Measurements from ENCODE around the gene NRCAM.

NRCAM gene

DNA sequence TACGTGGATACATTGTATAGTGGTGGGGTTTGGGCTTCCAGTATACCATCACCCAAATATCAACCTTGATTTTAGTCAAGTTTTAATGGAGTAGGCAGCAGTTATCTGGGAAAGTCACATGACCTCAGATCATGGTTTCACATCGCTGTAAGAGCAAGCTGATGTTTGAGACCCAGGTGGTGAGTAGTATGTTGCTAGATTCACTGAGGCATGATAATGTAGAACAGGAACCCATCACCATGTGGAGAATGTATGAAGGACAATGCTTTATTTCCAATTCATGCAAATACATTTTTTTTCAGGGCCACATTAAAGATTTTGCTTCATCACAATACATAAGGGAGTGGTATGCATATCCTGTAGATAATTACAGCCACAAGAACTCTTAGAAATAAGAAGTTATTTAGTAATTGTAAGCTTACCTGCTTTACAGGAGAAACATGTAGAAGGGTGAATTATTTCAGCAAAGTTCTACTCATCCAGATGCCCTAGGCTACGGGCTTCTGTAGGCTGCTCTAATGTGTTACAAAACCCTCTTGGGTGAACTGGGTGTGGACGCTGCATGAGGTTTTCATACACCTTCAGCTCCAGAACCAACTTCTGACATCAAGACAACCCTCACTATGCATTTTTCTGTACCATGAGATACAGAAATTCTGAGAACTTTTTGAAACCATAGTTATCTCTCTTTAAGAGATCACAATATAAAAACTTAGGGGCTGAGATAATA is 298.5 kb downstream of the NRCAM start:
- in situ Hi-C loops (cut with MboI; ENCODE audit: low sequenced_read_pairs, unreplicated experiment) = no loop called here
- TF ChIP-seq, protein P1, sequence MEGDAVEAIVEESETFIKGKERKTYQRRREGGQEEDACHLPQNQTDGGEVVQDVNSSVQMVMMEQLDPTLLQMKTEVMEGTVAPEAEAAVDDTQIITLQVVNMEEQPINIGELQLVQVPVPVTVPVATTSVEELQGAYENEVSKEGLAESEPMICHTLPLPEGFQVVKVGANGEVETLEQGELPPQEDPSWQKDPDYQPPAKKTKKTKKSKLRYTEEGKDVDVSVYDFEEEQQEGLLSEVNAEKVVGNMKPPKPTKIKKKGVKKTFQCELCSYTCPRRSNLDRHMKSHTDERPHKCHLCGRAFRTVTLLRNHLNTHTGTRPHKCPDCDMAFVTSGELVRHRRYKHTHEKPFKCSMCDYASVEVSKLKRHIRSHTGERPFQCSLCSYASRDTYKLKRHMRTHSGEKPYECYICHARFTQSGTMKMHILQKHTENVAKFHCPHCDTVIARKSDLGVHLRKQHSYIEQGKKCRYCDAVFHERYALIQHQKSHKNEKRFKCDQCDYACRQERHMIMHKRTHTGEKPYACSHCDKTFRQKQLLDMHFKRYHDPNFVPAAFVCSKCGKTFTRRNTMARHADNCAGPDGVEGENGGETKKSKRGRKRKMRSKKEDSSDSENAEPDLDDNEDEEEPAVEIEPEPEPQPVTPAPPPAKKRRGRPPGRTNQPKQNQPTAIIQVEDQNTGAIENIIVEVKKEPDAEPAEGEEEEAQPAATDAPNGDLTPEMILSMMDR (IDR thresholded peaks at IDR 0.05; ENCODE audit: borderline replicate concordance, control extremely low read depth, extremely low read depth, insufficient read depth, missing control alignments) = no peak
- DNase-seq (ENCODE audit: low spot score) = no peak

DNA sequence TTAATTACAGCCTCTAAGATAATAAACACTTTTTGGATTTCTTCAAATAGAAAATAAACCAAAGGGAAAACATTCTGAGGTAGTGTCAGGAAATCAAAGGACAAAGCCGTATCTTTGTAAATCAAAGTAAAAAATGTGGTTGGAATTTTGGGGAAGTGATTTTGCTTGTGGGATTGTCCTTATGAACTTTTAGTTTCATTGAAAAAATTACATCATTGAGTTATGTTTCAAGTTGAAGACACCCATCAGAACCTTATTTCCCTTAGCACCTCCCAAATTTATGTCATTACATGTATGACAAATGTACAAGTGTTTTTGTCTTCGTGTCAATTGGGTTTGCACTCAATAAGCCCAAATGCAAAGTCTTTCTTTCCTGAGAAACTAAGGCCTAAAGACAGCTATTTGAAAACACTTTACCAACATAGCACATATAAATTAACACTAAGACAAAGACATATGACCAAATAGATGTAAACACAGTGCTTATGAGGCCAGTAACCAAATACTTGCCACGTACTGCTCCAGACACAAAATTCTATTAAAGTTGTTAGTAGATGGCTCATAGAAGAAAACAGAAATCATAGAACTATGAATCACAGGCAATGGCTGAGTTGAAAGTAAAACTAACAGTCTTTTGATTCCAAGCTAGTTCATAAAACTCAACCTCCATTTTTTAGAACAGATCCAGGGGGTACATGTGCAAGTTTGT is 299.2 kb downstream of the NRCAM start:
- no peak for DNase-seq (ENCODE audit: low spot score)
- TF ChIP-seq, protein P1 (IDR thresholded peaks at IDR 0.05; ENCODE audit: borderline replicate concordance, control extremely low read depth, extremely low read depth, insufficient read depth, missing control alignments) = no peak
- in situ Hi-C loops (cut with MboI; ENCODE audit: low sequenced_read_pairs, unreplicated experiment) = no loop called here

DNA sequence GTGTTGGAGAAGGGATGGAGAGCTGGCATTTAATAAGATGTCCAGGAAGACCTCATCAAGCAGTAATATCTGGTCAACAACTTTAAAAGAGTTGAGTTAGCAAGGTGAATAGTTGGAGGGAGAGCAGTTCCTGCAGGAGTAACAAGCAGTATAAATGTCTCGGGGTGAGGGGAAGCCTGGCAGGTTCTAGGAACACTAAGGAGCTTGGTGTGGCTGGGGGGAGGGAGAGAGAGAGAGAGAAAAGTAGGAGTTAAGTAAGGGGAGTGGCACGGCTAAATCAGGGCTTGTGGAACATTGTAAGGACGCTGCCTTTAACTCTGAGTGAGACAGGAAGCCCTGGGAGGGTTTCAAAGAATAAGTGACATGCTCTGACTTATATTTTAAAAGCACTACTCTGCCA is 304.0 kb downstream of the NRCAM start:
- TF ChIP-seq, protein P1 (IDR thresholded peaks at IDR 0.05; ENCODE audit: borderline replicate concordance, control extremely low read depth, extremely low read depth, insufficient read depth, missing control alignments) = no peak
- DNase-seq (ENCODE audit: low spot score) = no peak
- in situ Hi-C loops (cut with MboI; ENCODE audit: low sequenced_read_pairs, unreplicated experiment) = no loop called here

DNA sequence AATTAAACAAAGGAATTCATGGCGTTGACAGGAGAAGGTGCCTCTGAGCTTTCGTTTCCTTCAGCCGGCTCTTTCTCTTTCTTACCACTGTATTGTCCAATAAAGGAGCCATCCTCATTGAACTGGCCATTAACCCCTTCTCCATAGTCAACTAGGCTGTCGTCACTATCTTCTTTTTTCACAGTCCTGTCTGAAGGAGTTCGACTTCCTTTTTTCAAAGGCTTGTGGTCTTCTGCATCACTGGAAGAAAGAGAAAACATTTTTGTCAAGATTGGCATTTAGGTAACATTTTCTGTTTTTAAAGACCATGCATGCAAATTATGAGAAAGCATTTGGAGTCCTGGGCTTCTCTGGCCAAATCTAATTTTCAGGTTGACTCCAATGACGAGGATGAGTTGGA is 306.3 kb downstream of the NRCAM start:
- DNase-seq (ENCODE audit: low spot score) = no peak
- in situ Hi-C loops (cut with MboI; ENCODE audit: low sequenced_read_pairs, unreplicated experiment) = loop anchor here (5.0 kb wide), 1 partner anchor 38 kb away; no protein-coding TSS in a partner anchor
- TF ChIP-seq, protein P1 (IDR thresholded peaks at IDR 0.05; ENCODE audit: borderline replicate concordance, control extremely low read depth, extremely low read depth, insufficient read depth, missing control alignments) = no peak

DNA sequence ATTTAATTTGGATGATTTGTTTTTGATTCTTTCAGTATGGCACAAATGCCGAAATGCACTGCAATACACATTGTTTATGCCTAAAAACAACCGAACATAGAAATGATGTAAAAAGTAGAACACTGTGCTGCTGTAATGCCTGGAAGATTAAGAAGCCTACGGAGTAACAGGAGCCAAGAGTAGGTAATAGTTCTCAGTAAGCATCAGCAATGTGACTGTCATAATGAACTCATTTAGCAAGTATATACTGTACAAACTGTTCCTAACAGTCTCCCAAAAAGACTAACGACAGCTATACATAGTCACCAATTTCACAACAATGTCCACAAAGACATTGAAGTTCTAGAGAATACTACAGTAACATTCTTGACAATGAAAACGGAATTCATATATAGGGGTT is 307.1 kb downstream of the NRCAM start:
- in situ Hi-C loops (cut with MboI; ENCODE audit: low sequenced_read_pairs, unreplicated experiment) = loop anchor here (5.0 kb wide), 1 partner anchor 37 kb away; no protein-coding TSS in a partner anchor
- no peak for DNase-seq (ENCODE audit: low spot score)
- TF ChIP-seq, protein P1 (IDR thresholded peaks at IDR 0.05; ENCODE audit: borderline replicate concordance, control extremely low read depth, extremely low read depth, insufficient read depth, missing control alignments) = no peak

DNA sequence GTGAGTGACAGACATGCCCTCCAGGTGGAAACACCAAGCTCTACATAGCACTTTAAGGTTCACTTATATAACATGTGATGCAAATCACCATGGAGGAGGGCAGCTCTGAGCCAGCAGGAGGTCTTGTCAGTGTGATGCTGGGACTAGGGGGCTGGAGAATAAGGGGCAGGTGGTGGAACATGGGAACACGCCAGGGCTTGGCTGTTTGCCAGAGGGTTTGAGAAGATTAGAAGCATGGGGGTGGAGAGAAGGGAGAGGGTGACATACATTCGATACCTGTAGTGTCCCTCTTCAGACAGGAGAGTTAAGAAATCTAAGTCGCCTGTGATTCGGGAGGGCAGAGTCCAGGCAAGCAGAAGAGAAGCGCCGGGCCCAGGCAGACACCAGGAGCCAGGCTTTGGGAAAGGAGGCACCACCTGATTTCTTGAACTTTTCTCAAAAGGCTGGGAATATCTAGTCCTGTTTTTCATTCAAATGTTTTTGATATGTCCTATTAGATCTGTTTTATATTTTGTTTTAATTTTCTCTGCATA is 309.1 kb downstream of the NRCAM start:
- DNase-seq (ENCODE audit: low spot score) = no peak
- TF ChIP-seq, protein P1 (IDR thresholded peaks at IDR 0.05; ENCODE audit: borderline replicate concordance, control extremely low read depth, extremely low read depth, insufficient read depth, missing control alignments) = no peak
- in situ Hi-C loops (cut with MboI; ENCODE audit: low sequenced_read_pairs, unreplicated experiment) = loop anchor here (5.0 kb wide), 1 partner anchor 35 kb away; no protein-coding TSS in a partner anchor

Measured in GM13976 (cell line).